ENCODE results near the gene LRSAM1.

LRSAM1 gene

GRCh38 chr9:127537792-127538191 lies 86.5 kb downstream of the LRSAM1 start:
- DNase-seq, result no peak

GRCh38 chr9:127538849-127539258 lies 87.5 kb downstream of the LRSAM1 start:
- no peak for DNase-seq

GRCh38 chr9:127539259-127539981 lies 88.1 kb downstream of the LRSAM1 start:
- no peak for DNase-seq

- no peak for DNase-seq
Measured at GRCh38 chr9:127539982-127540663, 88.8 kb downstream of the LRSAM1 start.

- no peak for DNase-seq
Measured at GRCh38 chr9:127540664-127541041, 89.3 kb downstream of the LRSAM1 start.

GRCh38 chr9:127541176-127541575 lies 89.9 kb downstream of the LRSAM1 start:
- DNase-seq, result no peak

- no peak for DNase-seq
Measured at GRCh38 chr9:127541865-127542264, 90.6 kb downstream of the LRSAM1 start.

- DNase-seq, result no peak
Measured at GRCh38 chr9:127543221-127543620, 91.9 kb downstream of the LRSAM1 start.

- DNase-seq, result no peak
Measured at GRCh38 chr9:127543973-127544533, 92.7 kb downstream of the LRSAM1 start.

- DNase-seq, result peak; percentile 76
Measured at GRCh38 chr9:127545196-127546124, 94.2 kb downstream of the LRSAM1 start.

GRCh38 chr9:127546125-127546832 lies 95.0 kb downstream of the LRSAM1 start:
- no peak for DNase-seq

GRCh38 chr9:127548352-127548881 lies 97.1 kb downstream of the LRSAM1 start:
- DNase-seq, result no peak

GRCh38 chr9:127549218-127549617 lies 97.9 kb downstream of the LRSAM1 start:
- no peak for DNase-seq

GRCh38 chr9:127549751-127550150 lies 98.4 kb downstream of the LRSAM1 start:
- DNase-seq, result no peak

- DNase-seq, result no peak
Measured at GRCh38 chr9:127550282-127550681, 99.0 kb downstream of the LRSAM1 start.

GRCh38 chr9:127550751-127551150 lies 99.4 kb downstream of the LRSAM1 start:
- DNase-seq, result peak; percentile 43
